GM12801 (cell line): ENCODE data around the gene KANK2.

Experiments used
- TF ChIP-seq, protein P1 (sequence below): IDR thresholded peaks from one replicate; pipeline ENCODE4 v1.5.1; 2011; ENCODE audit warnings: control low read depth; ENCODE audit not compliant: insufficient read length; ENCODE audit errors: extremely low read depth

KANK2 gene

DNA sequence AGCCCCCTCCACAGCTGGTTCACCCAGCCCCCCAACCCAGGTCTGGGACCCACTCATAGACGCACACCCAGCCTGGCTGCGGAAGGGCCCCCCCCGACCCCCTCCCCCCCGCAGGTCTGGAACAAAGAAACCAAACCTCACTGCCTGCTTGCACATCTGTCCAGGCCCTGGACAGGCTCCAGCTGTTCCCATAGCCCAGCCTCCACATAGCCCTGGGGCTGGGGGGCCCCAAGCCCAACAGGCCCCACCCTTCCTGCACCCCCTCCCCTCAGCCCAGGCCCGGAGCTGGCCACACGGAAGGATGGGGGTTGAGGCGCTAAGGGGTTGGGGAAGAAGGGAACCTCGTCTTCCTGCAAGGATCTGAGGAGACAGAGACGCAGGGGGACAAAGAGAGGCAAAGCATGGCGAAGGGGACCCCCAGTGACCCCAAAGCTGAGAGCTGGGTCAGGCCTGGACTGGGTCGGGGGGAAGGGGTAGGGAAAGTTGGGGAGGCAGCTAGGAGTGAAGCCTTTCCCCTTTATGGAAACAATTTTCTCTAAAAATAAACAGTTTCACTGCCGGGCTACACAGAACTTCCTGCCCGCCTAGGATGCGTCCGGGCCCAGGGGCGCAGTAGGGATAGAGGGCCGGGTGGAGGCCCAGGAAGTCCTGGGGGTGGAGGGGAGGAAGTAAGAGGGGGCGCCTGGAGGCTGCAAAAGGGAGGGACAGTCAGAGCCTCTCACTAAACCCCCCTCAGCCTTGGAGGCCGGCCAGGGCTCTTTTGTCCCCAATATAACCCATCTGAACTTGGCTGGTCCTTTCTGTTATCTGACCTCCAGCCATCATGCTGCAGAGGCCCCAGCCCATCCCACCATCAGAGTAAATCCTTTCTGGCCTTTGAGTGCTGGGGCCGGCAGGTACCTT is 2.4 kb downstream of the KANK2 start:
- TF ChIP-seq, protein P1, sequence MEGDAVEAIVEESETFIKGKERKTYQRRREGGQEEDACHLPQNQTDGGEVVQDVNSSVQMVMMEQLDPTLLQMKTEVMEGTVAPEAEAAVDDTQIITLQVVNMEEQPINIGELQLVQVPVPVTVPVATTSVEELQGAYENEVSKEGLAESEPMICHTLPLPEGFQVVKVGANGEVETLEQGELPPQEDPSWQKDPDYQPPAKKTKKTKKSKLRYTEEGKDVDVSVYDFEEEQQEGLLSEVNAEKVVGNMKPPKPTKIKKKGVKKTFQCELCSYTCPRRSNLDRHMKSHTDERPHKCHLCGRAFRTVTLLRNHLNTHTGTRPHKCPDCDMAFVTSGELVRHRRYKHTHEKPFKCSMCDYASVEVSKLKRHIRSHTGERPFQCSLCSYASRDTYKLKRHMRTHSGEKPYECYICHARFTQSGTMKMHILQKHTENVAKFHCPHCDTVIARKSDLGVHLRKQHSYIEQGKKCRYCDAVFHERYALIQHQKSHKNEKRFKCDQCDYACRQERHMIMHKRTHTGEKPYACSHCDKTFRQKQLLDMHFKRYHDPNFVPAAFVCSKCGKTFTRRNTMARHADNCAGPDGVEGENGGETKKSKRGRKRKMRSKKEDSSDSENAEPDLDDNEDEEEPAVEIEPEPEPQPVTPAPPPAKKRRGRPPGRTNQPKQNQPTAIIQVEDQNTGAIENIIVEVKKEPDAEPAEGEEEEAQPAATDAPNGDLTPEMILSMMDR, result no peak

DNA sequence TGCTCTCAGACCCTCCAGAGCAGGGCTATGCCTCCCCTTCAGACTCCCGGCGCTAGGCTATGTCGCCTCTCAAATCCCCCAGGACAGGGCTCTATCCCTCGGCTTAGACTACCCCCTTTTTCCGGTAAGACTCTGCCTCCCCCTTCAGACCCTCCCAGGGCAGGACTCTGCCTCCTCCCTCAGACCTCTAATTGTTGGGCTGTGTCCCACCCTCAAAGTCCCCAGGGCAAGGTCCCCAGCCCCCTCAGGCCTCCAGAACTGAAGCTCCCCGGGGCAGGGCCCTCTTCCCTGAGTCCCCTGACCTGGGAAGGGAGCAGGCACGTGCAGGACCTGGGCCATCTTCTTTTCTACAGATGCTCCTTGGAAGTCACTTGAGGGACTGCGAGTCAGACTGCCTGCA is 3.2 kb downstream of the KANK2 start:
- TF ChIP-seq, protein P1, result no peak

DNA sequence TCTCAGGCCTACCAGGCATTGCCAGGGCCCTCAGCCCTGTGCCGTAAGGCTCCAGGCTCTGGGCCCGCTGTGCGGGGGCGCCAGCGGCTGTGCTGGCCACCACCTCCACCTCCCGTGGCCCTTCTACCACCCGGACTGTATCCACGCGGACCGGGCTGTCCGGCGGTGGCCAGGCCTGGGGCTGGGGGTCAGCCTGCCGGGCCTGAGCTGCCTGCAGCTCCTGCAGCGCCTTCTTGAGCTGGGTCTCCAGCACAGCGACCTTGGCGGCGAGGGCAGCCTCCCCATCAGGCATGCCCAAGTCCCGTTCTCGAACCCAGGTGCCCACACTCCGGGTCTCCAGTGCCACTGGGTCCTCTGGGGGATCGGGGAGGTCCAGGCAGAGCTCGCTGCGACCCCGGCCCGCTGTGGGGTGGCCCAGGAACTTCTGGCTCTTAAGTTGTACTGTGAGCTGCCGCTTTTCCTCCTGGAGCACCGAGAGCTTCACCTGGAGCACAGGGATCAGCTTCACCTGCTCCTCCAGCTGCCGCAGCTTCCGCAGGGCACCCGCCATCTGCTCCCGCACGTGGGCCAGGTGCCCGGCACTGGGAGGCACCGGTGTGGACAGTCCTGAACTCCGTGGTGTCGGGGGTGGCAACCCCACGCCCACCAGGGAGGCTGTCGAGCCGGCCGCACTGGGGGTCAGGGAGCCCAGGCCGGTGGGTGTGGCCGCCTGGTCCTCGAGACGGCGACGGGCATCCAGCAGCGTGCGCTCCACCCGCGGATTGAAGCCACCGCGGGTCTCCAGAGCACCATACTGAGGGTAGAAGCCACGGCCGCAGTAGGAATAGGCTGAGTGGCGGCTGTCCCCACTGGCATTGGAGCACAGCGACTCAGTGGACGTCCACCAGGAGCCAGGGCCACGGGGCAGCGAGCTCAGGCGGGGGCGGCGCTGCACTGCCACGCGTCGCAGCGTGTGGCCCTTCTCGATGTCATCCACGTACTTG is 4.1 kb downstream of the KANK2 start:
- TF ChIP-seq, protein P1, result no peak

DNA sequence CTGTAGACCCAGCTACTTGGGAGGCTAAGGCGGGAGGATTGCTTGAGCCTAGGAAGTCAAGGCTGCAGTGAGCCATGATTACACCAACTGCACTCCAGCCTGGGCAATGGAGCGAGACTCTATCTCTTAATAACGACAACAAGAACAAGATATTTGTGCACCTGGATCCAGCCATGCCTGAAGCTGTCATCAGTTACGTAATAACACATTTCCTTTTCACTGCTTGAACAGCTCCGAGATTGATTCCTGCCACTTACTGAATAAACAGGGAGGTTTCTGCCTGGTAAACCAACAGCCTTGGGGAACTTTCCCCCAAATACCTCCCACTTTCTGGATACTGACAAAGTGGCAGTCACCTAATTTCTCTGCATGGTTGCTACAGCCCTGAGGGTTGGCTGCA is 5.4 kb downstream of the KANK2 start:
- TF ChIP-seq, protein P1, result no peak

DNA sequence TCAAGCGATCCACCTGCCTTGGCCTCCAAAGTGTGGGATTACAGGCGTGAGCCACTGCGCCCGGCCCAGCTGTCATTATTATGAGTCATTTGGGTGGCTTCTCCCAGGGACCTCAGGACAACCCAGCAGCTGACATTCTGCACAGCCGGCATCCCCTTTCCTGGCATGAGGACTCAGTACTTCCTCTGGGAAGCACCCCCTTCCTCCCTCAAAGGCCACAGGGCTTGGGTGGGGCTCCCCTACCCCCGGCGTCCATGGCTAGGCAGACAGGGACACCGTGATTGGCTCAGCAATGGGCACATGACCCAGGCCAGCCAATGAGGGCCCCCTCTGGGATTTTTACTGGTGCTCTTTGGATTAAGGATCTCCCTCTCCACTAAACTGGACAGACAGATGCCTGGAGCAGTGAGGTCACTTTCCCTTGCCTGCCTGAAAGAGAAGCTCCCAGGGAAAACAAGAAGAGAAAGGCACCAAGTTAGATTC is 6.0 kb downstream of the KANK2 start:
- TF ChIP-seq, protein P1, result no peak

DNA sequence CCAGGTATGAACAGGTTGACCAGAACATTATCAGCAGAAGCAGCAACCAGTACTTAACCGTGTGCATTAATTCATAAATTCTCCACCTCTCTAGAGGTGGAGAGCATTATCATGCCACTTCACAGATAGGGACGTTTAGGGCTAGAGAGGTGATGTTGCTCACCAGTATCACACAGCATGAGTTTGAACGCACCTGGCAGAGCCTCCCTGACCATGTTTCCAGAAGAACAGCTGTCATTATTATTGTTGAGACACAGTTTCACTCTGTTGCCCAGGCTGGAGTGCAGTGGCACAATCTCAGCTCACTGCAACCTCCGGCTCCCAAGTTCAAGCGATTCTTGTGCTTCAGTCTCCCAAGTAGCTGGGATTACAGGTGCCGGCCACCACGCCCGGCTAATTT is 6.8 kb downstream of the KANK2 start:
- TF ChIP-seq, protein P1, result no peak

DNA sequence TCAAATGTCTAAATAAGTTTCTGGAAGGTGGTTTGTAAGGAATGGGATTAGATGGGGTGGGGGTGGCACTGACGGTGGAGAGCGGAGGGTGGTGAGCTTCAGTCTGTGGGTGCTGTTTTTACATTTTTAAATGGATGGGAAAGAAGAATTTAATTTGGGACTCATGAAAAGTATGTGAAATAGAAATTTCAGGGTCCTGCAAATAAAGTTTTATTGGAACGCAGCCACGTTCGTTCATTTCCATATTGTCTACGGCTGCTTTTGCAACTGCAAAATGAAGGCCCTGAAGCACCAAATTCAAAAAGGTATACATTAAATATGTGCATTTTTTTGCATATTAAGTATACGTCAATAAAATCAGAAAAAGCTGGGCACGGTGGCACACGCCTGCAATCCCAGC is 9.9 kb downstream of the KANK2 start:
- TF ChIP-seq, protein P1, result no peak
